GM12864 (cell line): Measurements from ENCODE around the gene SVOP.
"Not testable (repeated sequence)": the region's sequence is repeated elsewhere in the genome, so short reads cannot be mapped to it uniquely, and the experiment has no call there.

Experiments used
- DNase-seq: peaks from one replicate; pipeline ENCODE4 v3.0.0-alpha.2; 2011; ENCODE audit warnings: low read depth
- H3K4me3 ChIP-seq: 2 replicates; pipeline ENCODE4 v1.5.1; 2011; ENCODE audit warnings: mild to moderate bottlenecking, low read depth, low read length, control low read depth
- TF ChIP-seq, protein P1 (sequence below): IDR thresholded peaks from 2 replicates; pipeline ENCODE4 v1.5.1; 2011; ENCODE audit warnings: low read depth, mild to moderate bottlenecking, moderate library complexity, low read length, control low read depth, inconsistent platforms; ENCODE audit errors: missing control alignments

Gene SVOP

DNA sequence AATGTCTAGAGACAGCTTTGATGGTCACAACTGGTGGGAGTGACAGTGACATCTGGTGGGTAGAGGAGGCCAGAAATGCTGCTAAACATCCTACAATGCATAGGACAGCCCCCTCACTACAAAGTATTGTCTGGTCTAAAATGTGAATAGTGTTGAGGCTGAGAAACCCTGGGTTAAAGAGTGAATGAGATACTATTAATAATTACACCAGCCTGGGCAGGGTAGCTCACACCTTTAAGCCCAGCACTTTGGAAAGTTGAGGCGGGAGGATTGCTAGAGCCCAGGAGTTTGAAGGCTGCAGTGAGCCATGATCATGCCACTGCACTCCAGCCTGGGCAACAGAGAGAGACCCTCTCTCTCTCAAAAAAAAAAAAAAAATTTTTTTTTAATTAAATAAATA, 11.1 kb downstream of the SVOP start:
- TF ChIP-seq, protein P1, sequence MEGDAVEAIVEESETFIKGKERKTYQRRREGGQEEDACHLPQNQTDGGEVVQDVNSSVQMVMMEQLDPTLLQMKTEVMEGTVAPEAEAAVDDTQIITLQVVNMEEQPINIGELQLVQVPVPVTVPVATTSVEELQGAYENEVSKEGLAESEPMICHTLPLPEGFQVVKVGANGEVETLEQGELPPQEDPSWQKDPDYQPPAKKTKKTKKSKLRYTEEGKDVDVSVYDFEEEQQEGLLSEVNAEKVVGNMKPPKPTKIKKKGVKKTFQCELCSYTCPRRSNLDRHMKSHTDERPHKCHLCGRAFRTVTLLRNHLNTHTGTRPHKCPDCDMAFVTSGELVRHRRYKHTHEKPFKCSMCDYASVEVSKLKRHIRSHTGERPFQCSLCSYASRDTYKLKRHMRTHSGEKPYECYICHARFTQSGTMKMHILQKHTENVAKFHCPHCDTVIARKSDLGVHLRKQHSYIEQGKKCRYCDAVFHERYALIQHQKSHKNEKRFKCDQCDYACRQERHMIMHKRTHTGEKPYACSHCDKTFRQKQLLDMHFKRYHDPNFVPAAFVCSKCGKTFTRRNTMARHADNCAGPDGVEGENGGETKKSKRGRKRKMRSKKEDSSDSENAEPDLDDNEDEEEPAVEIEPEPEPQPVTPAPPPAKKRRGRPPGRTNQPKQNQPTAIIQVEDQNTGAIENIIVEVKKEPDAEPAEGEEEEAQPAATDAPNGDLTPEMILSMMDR: no peak
- no peak for DNase-seq
- no peak overlapping the region for H3K4me3 ChIP-seq

DNA sequence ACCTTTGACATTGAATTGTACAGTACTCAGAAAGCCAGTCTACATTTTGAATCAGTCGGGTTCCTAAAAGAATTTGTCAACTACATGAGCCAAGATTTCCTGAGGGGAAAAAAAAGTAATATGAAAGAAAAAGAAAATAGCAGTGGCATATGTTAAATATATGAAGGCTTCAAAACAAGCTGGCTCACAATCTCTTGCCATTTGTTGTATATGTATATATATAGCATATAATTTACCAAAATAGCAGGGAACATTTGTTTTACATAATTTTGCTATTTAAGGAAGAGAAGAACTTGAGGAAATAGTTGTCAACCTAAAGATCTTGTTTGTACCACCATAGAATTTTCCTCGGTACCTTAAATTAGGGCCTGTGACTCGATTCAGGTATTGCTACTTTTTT, 16.9 kb downstream of the SVOP start:
- no peak overlapping the region for H3K4me3 ChIP-seq
- no peak for DNase-seq
- TF ChIP-seq, protein P1: no peak

DNA sequence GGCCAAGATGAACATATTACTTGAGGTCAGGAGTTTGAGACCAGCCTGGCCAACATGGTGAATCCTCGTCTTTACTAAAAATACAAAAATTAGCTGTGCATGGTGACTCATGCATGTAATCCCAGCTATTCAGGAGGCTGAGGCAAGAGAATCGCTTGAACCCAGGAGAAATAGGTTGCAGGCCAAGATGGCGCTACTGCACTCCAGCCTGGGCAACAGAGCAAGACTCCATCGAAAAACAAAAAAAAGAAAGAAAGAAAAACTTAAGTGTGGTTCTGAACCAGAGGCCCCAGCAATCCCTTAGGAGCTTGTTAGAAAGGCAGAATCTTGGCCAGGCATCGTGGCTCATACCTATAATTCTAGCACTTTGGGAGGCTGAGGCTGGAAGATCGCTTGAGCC, 24.5 kb downstream of the SVOP start:
- H3K4me3 ChIP-seq: no peak overlapping the region
- DNase-seq: no peak
- TF ChIP-seq, protein P1: no peak

DNA sequence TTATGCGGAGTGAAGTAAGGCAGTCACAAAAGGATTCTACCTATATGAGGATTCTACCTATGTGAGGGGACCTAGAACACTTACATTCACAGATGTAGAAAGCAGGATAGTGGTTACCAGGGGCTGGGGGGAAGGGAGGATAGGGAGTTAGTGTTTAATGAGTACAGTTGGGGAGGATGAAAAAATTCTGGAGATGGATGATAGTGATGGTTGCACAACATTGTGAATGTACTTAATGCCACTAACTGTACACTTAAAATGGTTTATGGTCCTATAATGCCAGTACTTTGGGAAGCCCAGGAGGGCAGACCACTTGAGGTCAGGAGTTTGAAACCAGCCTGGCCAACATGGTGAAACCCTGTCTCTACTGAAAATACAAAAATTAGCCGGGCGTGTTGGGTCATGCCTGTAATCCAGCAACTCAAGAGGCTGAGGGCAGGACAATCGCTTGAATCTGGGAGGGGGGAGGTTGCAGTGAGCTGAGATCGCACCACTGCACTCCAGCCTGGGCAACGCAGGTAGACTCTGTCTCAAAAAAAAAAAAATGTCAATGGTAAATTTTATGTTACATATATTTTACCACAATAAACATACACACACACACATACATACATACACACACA, 25.4 kb downstream of the SVOP start:
- DNase-seq: no peak
- H3K4me3 ChIP-seq: no peak overlapping the region
- TF ChIP-seq, protein P1: no peak

DNA sequence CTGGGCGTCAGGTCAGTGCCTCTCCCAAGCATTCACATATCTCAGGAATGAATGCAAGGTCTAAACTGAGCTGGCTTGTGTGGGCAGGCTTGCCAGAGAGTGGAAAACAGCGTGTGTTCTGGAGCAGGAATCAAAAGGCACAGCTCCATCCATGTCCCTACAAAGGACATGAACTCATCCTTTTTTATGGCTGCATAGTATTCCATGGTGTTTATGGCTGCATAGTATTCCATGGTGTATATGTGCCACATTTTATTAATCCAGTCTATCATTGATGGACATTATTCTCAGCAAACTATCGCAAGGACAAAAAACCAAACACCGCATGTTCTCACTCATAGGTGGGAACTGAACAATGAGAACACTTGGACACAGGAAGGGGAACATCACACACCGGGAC, 30.8 kb downstream of the SVOP start:
- H3K4me3 ChIP-seq, DNase-seq: not testable (repeated sequence)

DNA sequence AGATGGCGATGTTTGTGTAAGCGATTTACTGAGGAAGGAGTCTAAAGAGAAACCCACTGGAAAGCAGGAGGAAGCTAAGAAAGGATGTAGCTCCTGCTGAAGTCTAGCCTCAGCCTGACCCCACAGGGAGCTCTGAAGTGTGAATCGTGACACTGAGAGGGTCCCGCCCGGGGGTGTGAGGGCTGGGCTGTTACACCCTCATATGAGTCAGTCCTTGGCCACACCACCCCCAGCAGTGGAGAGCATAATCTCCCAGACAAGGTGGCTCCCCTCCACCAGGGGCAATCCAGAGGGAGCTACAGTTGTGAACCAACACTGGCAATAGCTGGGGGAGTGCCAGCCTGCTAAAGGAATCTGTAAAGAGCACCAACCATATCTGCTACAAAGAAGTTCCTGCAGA, 31.5 kb downstream of the SVOP start:
- DNase-seq: no peak

DNA sequence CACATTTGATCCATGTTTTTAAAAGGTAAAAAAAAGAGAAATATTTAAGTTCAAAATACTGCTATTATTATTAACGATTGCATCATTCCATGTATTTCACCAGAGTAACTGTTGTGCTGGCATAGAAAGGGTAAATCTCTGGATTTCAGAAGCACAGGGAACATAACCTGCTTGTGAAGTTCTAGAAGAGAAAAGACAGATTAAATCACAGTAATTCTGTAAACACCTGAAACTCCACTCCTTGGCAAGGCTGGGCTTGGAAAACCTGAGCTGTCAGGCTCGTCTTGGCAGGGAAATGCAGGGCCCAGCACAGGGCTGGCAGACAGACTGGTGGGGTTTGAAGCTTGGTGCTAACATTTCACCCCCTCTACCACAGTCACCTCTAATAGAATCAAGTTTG, 35.1 kb downstream of the SVOP start:
- H3K4me3 ChIP-seq: no peak overlapping the region
- TF ChIP-seq, protein P1: no peak
- DNase-seq: no peak

More for the DNA sequence above, 31.5 kb downstream of the SVOP start:
- no peak overlapping the region for H3K4me3 ChIP-seq
- TF ChIP-seq, protein P1: no peak
